Measurements from ENCODE around the gene ORM2. TPM values are rescaled to one million over a fixed set of nuclear protein-coding genes. Genes with fewer than 3 reads are reported as not detected.

The ORM2 gene
- total RNA-seq, 1 donor from 2014 or later, result not detected

DNA sequence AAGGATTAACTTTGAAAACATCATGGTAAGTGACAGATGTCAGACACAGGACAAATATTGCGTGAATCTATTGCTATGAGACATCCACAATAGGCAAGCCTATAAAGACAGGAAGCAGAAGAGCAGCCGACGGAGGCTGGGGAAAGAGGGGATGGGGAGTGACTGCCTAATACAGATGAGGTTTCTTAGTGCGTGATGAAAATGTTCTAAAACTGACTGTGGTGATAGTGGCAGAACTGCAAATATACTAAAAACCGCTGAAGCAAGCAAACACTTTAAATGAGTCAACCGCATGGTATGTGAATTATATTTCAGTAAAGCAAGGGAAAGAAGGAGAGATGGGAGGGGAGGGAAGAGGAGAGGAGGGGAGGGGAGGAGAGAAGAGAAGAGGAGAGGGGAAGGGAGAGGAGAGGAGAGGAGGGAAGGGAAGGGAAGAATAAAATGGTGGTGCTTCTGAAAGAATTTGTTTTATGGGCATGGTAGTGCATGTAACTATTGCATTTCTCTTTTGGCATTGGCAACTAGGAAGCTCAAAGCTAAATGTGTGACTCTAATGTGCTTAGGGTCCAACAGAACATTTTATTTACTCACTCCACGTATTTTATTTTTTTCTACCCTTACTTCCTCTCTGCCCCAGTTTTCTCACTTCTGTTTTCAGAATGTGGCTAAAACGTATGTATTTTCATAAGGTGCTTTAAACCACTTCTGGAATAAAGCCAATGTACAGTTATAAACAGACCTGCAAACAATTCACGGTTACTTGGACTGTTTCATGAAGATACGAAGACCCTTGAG, 36.9 kb downstream of the ORM2 start:
- DNase-seq (ENCODE audit: low read depth), result peak; percentile 91
- no peak for FAIRE-seq
- H3K4me2 ChIP-seq (ENCODE audit: low read length), result peak overlapping the region; percentile 61
- Mint-ChIP-seq H3K9me3 (ENCODE audit: unreplicated experiment) (peaks cover 3% of the 10 kb centered on the region), H3K27ac (ENCODE audit: unreplicated experiment) (peak overlapping the region; percentile 6), H3K27me3 (ENCODE audit: low read depth, unreplicated experiment) (no peaks in the 10 kb centered on the region), H3K36me3 (ENCODE audit: low read depth, unreplicated experiment) (peaks cover 26% of the 10 kb centered on the region), H3K4me3 (ENCODE audit: unreplicated experiment) (no peak overlapping the region), H3K4me1 (ENCODE audit: low read depth, unreplicated experiment) (peaks cover 9% of the 10 kb centered on the region)
- H3K79me2 ChIP-seq (ENCODE audit: insufficient read depth, low read length), result no peaks in the 10 kb centered on the region
- H3K27me3 ChIP-seq (ENCODE audit: insufficient read depth, low read length), result no peaks in the 10 kb centered on the region
- peaks cover 26% of the 10 kb centered on the region for H3K4me1 ChIP-seq (ENCODE audit: insufficient read depth, low read length)
- H3K9ac ChIP-seq (ENCODE audit: low read length), result no peak overlapping the region
- no peak overlapping the region for H2AFZ ChIP-seq (ENCODE audit: low read depth, low read length)
- peaks cover 5% of the 10 kb centered on the region for H4K20me1 ChIP-seq (ENCODE audit: insufficient read depth, low read length)
- H3K4me3 ChIP-seq (ENCODE audit: insufficient read depth, low read depth, low read length), result no peak overlapping the region
- peak overlapping the region; percentile 32 for H3K27ac ChIP-seq (ENCODE audit: low read depth, low read length)
- no peak for TF ChIP-seq EZH2 (IDR thresholded peaks at IDR 0.05; ENCODE audit: insufficient read depth, low read length)
- TF ChIP-seq, protein P1, sequence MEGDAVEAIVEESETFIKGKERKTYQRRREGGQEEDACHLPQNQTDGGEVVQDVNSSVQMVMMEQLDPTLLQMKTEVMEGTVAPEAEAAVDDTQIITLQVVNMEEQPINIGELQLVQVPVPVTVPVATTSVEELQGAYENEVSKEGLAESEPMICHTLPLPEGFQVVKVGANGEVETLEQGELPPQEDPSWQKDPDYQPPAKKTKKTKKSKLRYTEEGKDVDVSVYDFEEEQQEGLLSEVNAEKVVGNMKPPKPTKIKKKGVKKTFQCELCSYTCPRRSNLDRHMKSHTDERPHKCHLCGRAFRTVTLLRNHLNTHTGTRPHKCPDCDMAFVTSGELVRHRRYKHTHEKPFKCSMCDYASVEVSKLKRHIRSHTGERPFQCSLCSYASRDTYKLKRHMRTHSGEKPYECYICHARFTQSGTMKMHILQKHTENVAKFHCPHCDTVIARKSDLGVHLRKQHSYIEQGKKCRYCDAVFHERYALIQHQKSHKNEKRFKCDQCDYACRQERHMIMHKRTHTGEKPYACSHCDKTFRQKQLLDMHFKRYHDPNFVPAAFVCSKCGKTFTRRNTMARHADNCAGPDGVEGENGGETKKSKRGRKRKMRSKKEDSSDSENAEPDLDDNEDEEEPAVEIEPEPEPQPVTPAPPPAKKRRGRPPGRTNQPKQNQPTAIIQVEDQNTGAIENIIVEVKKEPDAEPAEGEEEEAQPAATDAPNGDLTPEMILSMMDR (IDR thresholded peaks at IDR 0.05; ENCODE audit: insufficient read depth, low read depth, low read length), result no peak
- peaks cover 2% of the 10 kb centered on the region for H3K36me3 ChIP-seq (ENCODE audit: insufficient read depth, low read length)
- H3K9me3 ChIP-seq (ENCODE audit: insufficient read depth, low read depth, low read length), result no peaks in the 10 kb centered on the region

DNA sequence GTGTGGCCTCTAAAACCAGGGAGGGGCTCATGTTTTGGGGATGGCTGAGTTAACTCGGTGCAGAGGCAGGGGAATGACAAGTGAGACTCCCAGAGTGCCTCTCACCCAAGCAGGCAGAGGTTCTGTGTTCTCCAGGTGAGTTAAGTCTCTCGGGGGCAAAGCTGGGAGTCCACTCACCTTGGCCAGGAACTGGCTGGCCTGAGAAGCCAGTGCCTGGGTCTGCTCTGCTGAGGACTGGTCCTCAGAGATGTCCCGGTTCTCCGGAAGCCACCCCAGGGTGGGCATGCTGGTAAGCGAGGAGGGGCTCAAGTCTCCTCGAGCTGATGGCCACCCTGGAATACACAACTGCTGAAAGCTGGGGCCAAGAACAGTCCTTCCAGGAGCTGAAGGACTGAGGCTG, 37.7 kb downstream of the ORM2 start:
- TF ChIP-seq, protein P1 (IDR thresholded peaks at IDR 0.05; ENCODE audit: insufficient read depth, low read depth, low read length), result no peak
- no peak for TF ChIP-seq EZH2 (IDR thresholded peaks at IDR 0.05; ENCODE audit: insufficient read depth, low read length)
- Histone ChIP-seq H3K4me2 (ENCODE audit: low read length) (no peak overlapping the region), H3K36me3 (ENCODE audit: insufficient read depth, low read length) (peaks cover 2% of the 10 kb centered on the region), H3K4me3 (ENCODE audit: insufficient read depth, low read depth, low read length) (no peak overlapping the region), H3K27ac (ENCODE audit: low read depth, low read length) (no peak overlapping the region), H4K20me1 (ENCODE audit: insufficient read depth, low read length) (peaks cover 5% of the 10 kb centered on the region), H3K9me3 (ENCODE audit: insufficient read depth, low read depth, low read length) (no peaks in the 10 kb centered on the region), H3K79me2 (ENCODE audit: insufficient read depth, low read length) (no peaks in the 10 kb centered on the region), H3K27me3 (ENCODE audit: insufficient read depth, low read length) (no peaks in the 10 kb centered on the region), H3K4me1 (ENCODE audit: insufficient read depth, low read length) (peaks cover 26% of the 10 kb centered on the region), H3K9ac (ENCODE audit: low read length) (no peak overlapping the region), H2AFZ (ENCODE audit: low read depth, low read length) (no peak overlapping the region)
- peaks cover 9% of the 10 kb centered on the region for H3K4me1 Mint-ChIP-seq (ENCODE audit: low read depth, unreplicated experiment)
- H3K36me3 Mint-ChIP-seq (ENCODE audit: low read depth, unreplicated experiment), result peaks cover 24% of the 10 kb centered on the region
- no peak for DNase-seq (ENCODE audit: low read depth)
- no peaks in the 10 kb centered on the region for H3K27me3 Mint-ChIP-seq (ENCODE audit: low read depth, unreplicated experiment)
- peaks cover 3% of the 10 kb centered on the region for H3K9me3 Mint-ChIP-seq (ENCODE audit: unreplicated experiment)
- no peak overlapping the region for H3K4me3 Mint-ChIP-seq (ENCODE audit: unreplicated experiment)
- no peak overlapping the region for H3K27ac Mint-ChIP-seq (ENCODE audit: unreplicated experiment)
- FAIRE-seq, result no peak

All from astrocyte (in vitro differentiated cells and primary cell).